HG02763 (cell line): ENCODE data around the gene OSBPL6.

Source experiments
- ATAC-seq: cut with Tn5 transposase; IDR thresholded peaks from one replicate; pipeline ENCODE4 v1.9.1; 2021; ENCODE audit warnings: mild to moderate bottlenecking, moderate library complexity; ENCODE audit not compliant: unreplicated experiment

The OSBPL6 gene

DNA sequence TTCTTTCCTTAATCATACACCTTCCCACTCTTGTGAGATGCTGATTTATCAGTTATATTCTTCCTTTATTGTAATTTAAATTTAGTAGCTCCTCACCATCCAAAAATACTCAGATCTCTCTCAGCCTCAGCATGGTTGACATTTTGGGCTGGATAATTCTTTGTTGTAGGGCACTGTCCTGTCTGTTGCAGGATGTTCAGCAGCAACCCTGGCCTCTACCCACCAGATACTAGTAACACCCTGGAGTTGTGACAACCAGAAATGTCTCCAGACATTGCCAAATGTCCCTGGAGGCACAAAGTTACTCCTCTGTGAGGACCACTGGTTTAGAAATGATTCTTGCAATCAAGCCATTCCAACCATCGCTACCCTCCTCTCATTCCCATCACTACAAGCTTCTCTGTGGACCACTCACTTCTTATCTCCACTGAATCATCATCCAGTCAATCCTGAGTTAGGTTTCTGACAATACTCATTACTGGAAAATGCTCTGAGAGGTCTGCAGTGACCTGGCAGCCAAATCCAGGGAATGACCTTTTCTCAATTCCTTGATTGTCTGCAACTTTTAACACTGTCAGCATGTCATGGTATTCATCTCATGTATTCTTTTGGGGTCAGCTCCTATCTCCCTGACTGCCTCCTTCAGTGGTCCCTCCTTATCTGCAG lies 43.3 kb downstream of the OSBPL6 start:
- no peak for ATAC-seq

DNA sequence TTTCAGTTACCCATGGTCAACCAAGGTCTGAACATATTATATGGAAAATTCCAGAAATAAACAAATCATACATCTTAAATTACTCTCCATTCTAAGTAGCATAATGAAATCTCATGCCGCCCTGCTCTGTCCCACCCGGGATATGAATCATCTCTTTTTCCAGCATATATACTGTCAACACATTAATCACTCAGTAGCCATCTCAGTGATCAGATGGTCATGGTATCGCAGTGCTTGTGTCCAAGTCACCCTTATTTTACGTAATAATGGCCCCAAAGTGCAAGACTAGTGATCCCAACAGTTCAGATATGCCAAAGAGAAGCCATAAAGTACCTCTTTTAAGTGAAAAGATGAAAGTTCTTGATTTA lies 43.8 kb downstream of the OSBPL6 start:
- ATAC-seq = no peak

DNA sequence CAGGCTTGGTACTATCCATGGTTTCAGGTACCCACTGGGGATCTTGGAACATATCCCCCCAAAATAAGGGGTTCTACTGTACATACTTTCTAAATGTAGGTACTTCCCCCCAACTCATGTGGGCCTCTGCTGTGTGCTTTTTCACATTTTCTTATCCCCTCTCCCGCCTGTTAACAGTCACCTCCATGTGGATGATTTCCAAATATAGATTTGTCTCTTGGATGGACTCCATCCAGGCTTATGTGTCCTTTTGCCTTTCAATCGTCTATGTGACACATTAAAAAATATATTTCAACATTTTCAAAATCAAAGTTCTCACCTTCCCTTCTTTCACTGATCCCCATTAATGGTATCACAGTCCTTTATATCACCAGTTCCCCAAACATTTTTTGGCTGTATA lies 44.4 kb downstream of the OSBPL6 start:
- no peak for ATAC-seq

DNA sequence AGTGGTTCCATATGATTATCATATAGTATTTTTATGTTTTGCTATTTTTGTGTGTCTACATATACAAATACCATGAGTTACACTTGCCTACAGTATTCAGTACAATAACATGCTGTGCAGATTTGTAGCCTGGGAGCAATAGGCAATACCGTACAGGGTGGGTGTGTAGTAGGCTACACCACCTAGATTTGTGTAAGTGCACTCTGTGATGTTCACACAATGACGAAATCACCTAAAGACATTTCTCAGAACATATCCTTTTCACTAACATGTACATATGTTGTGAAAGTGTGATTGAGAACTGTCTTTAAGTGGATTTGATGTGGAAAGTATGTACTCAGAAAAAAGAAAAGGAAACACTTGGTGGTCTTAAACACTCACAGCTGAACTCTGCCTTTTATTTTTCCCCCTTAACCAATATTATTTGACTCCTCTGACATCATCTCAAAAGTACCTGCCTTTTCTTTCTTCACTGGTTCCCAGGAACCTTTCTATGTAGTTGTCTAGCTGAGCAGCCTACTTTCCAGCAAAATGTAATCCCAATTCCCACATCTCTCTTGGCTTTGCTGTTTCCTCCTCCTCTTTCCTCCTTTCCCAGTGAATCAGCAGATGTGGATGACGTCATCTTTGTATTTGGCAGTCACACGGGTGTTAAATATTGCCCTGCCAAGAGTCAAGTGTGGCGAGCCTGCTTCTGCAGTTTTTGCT lies 47.7 kb downstream of the OSBPL6 start:
- ATAC-seq = no peak

DNA sequence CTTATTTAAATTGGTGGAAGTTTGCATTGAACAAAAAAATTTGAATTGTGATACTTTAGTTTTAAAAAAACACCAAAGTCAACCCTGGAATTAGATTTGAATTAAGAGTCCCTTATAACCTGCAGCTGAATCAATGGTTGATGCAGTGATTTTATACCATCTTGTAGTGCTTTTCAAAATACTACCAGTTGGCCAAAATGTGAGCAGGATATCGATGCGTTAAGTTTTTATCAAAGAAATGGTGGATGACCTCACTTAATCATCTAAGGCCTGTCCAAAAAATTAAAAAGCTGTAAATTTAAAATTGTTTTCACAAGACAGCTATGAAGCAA lies 48.2 kb downstream of the OSBPL6 start:
- ATAC-seq = no peak

DNA sequence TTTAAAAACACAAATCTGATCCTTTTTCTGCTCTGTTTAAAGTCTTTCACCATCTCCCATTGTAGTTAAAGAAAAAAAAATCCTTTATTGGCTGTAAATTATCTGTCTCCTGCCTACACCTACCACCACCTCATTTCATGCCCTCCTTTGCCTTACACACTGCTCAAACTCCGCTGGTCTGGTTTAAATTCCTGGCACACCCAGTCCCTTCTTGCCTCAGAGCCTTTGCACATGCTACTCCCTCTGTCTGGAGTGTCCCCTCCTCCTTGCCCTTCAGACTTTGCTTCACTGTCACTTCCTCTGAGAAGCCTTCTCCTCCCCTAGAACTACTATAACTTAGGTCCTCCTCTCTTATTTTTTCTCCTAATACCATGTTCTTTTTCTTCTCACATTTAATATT lies 49.6 kb downstream of the OSBPL6 start:
- ATAC-seq = no peak

DNA sequence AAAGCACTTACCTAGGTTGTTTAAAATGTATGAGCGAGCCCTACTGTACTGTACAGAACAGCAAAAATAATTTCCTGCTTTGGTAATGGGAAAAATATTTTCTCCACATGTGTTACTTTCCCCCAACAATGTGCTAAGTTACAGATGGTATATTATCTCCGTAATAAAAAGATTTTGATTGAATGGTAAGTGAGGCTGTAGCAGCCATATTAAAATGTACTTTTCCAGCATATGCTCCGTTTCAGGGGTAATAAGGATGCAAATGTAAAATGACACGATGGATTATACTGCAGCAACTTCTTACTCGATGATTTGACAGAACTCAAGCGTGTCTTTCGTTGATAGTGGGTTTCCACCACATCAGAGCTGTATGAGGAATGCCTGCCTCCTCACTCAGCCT lies 50.5 kb downstream of the OSBPL6 start:
- no peak for ATAC-seq

DNA sequence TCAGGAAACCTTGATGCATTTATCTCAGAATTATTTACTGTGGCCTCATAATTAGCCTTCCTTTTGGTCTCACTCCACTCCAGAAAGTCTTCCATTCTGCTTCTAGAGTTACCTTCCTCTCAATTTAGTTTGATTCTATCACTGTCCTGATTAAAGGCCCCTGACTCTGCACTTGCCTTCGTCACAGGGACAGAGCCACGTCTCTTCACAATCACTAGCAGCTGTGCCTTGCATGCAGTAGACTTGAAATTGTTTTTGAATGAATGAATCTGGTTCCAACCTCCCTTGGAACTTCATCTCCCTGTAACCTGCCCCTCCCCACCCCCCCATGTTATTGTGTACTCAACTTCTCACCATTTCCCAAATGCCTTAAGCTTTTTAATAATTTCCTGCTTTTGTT lies 52.4 kb downstream of the OSBPL6 start:
- ATAC-seq = no peak

DNA sequence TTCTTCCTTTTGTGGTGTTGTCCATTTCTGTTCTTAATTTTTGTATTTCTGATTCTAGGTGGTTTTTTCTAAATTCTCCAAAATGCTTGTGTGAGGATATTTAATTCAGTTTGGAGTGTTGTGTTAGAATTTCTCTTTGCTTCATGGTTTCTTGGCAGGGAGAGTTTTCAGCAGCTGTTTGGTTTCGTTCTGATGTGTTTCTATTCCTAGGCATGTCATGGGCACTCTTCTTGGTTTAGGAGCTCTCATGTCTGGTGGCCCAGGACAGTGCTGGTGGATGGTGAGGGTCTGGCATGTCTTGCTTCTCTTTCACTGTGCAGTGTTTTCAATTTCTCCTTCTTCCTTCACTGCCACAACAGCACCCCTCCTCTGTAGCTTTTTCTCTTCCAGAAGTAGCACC lies 52.9 kb downstream of the OSBPL6 start:
- no peak for ATAC-seq

DNA sequence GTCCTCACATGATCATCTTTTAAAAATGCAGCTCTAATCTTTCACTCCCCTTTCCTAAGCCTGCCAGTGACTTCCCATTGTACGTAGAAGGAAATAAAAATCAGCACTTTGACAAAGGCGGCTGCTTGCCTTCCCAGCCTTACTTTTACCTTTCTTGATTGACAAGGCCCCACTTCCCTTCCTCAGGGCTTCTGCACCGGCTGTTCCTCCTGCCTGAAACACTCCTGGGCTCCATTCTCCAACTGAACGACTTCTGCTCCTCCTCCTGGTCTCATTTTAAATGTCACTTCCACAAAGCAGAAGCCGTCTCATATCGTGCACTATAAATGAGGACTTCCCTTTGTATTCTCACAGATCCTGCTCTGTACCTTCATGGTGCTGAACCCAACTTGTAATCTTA lies 56.1 kb downstream of the OSBPL6 start:
- no peak for ATAC-seq

DNA sequence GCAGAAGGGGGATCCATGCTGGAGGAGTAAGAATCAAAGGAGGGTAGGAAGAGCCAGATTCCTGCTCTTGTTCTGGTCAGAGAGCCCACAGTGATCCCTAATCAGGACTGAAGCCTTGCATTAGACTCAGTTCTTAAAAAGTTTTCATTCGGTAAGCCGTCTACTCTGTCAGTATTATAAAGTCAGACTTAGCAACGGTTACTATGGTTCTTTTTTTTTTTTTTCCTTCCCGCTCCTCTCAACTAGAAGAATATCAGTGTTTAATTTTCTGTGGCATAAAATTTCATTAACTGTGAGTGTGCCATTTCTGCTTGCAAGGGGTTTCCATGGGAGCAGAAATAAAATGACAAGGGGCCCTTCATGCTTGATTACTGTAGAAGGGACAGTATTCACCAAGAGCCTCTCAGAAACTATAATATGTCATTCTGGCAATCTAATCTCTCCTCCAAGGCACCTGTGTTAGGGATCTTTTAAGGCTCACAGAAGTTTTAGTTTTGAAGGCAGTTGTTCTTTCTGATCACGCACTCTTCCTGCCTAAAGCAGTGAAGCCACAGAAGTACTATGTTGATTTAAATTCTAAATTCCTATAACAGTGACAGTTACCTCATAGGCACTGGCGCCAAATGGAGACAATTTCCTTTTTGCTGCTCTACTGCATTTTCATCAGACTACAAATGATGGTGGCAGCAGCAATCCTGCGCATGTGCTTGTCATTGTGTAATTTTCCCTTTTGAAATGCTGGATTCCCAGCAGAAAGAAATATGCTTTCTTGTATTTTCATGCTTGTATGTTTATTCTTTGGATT lies 57.0 kb downstream of the OSBPL6 start:
- ATAC-seq = no peak

DNA sequence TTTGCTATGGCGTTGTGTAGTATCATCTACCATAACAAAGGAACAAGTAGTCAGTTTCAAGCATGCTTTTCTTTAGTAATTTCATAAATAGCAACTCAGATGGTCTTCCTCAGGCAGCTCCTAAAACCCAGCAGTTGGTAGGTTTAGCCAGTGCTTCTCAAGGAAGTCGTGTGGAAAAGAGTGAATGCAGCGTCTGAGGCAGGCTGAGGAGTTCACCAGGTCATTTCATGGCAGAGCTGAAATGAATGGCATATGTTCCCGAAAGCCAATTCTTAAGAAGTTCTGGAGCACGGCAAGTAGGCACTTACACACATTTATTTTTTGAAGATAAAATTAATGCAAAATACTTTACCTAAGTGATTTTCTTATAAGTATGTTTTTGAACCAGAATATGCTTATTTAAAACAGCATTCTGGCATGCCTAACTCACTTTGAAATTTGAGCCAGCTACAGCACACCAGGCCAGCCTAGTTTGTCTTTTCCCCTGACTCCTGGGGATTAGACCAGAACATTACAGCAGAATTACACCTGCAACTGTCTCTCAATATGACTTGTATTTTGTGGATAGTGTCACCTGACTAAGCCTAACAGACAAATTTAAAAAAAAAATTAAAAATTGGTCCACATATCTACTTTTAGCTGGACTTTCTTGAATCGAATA lies 62.2 kb downstream of the OSBPL6 start:
- no peak for ATAC-seq

DNA sequence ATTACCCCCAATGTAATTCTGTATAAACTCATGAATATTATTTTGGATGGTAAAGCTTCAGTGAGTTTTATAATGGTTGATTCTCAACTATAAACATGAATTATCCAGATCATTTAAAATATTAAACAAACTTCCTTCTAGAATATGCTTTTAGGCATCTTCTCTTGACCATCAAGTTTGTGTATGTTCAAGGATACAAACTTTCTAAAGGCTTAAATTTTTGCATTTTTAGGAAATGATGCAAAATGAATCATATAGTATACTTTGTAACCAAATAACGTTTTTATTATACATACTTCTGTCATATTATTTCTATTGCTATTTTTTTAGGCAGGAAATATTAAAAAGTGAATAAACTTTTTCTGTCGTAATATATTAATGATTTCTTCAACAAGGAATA lies 62.8 kb downstream of the OSBPL6 start:
- no peak for ATAC-seq

DNA sequence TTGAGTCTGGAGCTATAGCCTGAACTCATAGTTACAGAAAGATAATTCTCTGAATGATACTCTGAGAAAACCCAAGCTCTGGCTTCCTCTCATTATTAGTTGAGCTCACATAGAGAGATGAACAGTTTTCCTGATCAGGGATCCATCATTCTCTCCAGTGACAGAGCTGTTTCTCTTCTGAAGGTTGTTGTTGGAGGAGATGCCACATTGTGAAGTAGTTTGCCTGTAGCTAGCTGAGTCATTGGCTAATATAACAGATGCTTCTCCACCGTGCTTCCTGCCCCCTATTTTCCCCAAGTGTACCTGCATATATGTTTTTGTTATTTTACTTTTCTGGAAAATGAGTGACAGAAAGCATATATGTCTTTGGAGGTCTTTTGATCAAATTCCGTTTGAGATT lies 64.6 kb downstream of the OSBPL6 start:
- no peak for ATAC-seq

DNA sequence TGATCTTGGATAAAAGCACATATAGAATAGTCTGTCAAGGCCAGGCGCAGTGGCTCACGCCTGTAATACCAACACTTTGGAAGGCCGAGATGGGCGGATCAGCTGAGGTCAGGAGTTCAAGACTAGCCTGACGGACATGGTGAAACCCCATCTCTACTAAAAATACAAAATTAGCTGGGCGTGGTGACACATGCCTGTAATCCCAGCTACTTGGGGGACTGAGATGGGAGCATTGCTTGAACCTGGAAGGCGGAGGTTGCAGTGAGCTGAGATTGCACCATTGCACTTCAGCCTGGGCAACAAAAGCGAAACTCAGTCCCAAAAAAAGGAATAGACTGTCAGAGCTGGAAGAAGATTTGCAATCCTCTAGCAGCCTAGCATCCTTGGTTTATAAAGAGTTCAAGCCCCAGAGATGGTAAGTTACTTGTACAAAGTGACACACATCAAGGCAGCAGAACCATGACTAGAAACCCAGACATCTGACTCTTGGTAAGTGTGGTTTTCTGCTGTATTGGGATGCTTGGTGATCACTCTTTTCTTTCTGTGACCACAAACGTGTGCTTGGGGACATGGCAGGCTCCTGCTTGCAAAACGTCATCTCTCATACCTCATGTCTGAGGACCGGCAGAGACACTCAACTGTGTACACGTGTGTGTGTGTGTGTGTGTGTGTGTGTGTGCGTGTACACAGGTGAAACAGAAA lies 69.0 kb downstream of the OSBPL6 start:
- no peak for ATAC-seq

DNA sequence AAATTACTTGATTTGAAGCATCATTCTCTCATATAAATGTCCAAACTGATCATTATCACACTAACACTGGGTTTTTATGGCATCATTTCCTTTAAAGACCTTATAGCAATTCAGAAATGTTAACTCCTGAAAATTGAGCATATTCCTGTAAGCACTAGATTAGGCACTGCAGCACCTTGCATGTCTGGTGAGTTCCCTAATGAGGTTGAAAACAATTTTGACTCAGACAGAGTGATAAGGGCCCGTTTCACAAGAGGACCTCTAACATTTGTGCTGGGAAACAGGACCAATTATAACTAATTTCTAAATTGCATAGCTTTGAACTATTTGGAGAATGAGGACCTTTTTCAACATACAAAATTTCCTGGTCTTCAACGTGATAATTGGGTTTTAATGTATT lies 69.9 kb downstream of the OSBPL6 start:
- ATAC-seq = no peak

DNA sequence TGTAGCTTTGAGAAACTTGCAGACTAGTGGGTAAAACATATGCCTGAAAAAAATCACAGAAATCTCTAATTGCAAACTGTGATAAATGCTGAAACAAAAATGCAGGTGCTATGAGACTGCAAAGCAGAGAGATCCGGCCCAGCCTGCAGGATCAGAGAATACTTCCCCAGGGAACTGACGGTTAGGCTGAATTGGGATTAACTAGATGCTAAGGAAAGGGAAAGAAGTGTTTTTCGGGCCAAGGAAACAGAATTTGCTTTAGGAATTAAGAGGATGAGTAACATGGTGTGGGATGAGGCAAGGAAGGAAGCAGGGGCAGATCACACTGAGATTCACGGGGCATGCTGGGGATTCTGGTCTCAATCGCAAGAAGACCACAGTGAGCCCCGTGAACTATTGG lies 71.5 kb downstream of the OSBPL6 start:
- no peak for ATAC-seq

DNA sequence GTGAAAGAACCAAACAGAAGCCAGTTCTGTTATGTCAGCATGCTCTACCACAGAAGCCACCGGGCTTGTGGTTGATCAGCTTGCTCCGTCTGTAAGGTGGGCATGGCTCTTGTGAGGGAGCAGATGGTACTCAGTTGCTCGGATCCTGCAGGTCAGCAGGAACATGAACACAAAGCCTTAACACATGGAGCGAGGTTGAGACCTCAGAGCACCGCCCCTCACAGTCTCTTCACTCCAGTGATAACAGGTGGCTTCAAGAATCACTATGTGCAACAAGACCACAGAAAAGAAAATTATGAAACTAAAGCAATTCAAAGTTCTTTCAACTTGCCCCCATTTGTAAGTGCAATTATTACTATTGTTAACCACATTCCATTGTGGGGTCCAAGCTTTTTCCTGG lies 72.1 kb downstream of the OSBPL6 start:
- no peak for ATAC-seq

DNA sequence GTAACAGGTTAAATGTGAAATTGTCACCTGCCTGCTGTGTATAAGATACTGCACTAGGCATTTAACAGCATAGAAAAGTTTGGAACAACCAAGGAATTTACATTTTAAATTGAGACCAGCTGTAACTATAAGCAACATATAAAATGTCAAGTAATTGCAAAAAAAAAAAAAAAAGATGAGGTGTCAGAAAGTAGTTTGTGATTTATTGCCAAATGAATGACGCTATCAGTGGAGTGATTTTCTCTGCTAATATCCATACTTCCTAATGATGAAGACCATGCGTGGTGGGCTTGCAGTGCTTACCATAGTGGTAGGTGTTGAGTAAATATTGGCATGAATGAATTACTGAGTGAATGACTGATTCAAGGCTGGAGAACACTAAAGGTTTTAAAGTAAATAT lies 73.3 kb downstream of the OSBPL6 start:
- ATAC-seq = no peak

DNA sequence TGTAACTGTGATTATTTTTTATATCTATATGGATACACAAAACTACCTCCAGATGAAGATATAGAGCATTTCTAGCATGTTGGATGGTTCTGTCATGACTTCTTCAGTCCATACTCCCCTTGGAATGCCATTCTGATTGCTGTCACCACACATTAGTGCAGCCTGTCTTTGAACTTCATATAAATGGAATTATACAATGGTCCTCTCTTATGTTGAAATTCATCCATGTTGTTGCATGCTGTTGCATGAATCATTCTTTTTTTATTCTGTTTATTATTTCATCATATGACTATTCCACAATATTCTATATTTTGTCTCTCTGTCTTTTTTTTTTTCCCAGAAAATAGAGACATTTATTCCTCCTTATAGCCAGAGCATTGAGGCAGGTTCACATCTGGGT lies 74.1 kb downstream of the OSBPL6 start:
- ATAC-seq = no peak
